ENCODE measurements around the gene GNG5.
A peak's percentile ranks its signal among the peaks of the same experiment; 100 is the strongest.
"Not testable (repeated sequence)": the region's sequence is repeated elsewhere in the genome, so short reads cannot be mapped to it uniquely, and the experiment has no call there.

Gene GNG5

DNA sequence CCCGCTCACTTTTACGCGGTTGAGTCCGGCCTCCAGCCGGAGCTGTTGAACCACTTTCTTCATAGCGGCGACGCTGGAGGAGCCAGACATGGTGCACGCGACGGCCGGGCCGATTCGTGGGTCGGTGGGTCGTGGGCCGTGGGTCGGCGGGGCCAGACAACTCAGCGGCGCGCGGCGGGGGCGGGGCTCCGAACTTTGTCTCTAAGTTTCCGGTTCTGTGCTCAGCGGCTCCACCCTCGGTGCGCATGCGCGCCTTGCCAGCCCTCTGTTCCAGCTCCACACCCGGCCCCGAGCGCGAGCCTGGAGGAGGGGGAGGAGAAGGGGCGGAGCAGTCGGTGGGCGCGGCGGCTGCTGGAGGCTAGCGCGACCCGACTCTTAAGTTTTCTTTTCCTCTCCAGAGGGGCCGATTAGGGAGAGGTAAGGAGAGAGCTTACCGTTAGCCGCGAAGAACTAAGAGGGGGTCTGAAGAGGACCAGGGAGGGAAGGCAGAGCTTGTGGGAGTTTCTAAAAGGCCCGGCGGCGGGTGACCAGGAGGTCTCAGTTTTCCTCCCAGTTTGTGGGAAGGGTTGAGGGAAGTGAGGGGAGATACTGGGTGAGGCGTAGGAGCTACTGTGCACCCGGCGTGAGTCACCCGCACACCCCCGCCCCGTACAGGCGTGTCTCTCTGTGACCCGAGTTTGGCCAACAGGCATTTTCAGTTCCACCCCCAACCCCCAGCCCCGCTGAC is at the start of gene GNG5, which contains the start of gene SPATA1:
Gene GNG5 (minus strand): TSS at position 580 of the 727 bp plus-strand sequence. CDS start 490 bp downstream, at position 90.
Gene SPATA1 (plus strand): TSS at position 385 of the 727 bp plus-strand sequence. CDS start 9,974 bp downstream, outside the sequence.
- peak; percentile 95 for DNase-seq

DNA sequence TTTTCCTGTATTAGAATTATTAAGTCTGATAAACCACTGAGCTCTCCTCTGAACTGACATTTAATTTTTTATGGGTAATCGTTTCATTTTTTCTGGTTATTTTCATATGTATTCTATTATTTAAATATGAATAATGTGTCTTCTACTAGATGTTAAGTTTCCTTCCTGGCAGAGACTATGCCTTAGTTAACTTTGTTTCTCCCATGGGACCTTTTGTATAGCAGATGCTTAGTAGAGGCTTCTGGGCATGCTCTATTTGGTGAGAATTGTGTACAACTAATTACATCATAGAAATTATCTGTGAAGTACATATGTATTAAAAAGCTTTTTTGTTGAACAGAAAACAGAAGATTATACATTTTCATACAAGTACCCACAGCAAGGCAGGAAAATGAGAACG is 44.4 kb upstream of the GNG5 start:
- no peak for DNase-seq

DNA sequence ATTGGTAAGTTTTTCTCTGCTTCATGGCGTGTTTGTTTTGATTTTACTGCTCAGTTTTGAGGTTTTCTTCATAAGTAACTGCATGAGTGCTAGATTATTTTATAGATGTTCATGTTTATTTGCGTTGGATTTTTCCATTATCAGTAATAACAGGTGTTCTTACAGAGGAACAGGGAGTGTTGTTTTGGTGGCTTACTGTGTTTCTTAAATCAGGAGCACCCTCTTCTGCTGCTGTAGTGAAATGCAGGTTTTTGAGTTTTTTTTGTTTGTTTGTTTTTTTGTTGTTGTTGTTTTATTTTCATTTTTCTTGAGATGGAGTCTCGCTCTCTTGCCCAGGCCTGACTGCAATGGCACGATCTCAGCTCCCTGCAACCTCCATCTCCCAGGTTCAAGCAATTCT is 35.3 kb upstream of the GNG5 start:
- no peak for DNase-seq

DNA sequence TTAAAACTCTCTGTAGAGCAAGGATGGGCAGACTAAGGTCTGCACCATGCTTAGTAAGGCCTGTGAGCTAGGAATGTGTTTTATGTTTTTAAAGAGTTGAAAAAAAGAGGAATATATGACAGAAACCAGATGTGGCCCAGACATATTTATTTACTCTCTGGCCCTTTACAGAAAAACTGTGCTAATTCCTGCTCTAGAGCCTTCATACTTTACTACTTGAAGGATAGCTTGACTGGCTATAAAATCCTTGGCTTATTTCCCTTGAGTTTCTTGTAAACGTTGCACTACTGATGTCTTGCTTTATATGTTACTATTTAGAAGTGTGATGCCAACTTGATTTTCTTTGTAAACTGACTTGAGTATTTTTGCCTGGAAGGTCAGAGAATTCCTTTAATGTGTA is 34.4 kb upstream of the GNG5 start:
- DNase-seq: no peak

DNA sequence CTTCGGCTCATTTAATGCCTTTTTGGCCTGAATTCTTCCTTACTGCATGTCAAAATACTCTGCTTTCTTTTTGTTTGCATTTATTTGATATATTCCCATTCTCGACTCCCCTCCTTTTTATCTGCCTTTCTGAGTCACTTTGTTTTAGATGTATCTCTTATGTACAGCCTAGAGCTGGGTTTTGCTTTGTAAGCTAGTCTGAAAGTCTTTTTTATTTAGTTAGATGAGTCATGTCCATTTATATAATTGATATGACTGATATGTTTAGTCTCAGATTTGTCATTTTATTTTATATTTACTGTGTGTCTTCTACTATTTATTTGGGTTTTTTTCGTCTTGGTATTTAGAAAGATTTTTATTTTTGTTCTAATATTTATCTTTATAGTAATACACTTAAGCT is 33.6 kb upstream of the GNG5 start:
- DNase-seq: no peak

DNA sequence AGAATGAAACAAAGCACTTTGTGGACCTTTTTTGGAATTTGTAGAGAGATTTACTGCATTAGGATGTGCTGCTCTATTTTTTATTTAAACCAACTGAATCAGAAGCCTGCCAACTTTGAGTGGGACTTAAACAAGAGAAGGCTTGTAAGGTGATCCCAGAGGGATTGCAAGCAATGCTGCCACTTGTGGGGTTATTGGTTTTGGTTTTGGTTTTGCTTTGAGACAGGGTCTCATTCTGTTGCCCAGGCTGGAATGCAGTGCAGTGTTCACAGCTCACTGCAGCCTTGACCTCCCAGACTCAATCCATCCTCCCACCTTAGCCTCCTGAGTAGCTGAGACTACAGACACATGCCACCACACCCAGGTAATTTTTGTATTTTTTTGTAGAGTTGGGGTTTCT is 32.2 kb upstream of the GNG5 start:
- DNase-seq: no peak

DNA sequence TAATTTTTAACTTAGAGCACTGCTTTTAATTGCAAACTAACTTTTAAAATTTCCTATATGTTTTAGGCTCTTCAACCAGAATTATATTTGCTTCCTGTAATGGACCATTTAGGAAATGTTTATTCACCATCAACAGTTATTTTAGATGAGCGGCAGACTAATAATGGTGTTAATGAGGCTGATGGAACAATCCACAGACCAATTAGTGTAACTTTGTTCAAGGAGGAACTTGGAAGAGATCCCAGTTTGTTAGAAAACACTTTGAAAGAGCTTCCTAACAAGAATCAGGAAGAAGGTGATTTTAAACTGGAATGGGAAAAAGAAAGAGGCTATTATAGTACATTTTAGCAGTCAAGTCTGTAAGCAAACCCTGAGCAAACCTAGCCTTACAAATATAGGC is 19.4 kb upstream of the GNG5 start:
- DNase-seq: no peak

DNA sequence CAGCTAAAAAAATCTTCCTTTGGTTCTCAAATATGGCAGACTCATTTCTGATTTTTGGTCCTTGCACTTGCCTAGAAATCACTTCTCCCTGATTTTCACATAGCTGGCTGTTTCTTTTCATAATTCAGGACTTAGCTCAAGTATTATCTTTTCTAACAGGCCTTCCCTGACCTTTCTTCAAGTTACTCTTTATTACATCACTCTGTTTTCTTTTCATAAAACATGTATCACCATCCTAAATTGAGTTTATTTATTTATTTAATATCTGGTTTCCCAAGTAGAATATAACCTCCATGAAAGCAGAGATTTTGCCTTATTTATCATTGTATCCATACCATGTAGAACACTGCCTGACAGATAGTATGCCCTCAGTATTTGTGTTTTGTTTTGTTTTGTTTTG is 18.2 kb upstream of the GNG5 start:
- DNase-seq: no peak

DNA sequence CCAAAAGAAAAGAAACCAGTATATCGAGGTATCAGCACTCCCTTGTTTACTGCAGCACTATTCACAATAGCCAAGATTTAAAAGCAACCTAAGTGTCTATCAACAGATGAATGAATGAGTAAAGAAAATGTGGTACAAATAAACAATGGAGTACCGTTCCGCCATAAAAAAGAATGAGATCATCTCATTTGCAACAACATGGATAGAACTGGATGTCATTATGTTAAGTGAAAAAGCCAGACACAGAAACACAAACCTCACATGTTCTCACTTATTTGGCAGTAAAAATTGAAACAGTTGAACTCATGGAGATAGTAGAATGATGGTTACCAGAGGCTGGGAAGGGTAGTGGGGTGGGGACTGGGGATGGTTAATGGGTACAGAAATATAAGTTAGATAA is 4.3 kb upstream of the GNG5 start:
- no peak for DNase-seq

DNA sequence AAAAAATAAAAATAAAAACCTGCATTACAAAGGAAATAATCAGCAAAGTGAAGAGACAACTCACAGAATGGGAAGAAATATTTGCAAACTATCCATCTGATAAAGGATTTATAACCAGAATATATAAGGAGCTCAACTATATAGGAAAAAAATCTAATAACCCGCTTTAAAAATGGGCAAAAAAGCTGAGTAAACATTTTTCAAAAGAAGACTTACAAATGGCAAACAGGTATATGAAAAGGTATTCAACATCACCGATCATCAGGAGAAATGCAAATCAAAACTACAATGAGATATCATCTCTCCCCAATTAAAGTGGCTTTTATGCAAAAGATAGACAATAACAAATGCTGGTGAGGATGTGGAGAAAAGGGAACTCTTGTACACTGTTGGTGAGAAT is 3.8 kb upstream of the GNG5 start:
- no peak for DNase-seq

DNA sequence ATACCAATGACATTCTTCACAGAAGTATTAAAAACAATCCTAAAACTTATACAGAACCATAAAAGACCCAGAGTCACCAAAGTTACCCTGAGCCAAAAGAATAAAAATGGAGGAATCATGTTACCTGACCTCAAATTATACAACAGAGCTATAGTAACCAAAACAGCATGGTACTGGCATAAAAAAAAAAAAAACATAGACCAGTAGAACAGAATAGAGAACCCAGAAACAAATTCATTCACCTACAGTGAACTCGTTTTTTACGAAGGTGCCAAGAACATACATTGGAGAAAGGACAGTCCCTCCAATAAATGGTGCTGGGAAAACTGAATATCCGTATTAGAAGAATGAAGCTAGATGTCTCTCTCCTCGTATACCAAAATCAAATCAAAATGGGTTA is 2.6 kb upstream of the GNG5 start:
- no peak for DNase-seq

DNA sequence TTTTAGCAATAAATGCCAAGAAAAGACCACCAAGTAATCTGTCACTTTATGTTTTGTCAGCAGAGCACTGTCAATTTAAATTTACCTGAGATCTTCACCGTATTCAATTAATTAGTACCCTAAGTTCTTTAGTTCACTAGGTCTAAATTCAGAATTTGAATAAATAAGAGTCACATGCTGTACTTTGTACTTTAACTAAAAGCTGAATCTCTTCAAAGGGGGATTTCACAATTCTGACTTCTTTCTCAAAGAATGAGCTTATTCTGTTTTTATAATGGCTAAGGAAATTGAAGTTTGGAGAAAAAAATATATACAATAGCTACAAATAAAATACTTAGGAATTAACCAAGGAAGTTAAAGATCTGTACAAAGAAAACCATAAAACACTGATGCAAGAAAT is 2.1 kb upstream of the GNG5 start:
- no peak for DNase-seq

DNA sequence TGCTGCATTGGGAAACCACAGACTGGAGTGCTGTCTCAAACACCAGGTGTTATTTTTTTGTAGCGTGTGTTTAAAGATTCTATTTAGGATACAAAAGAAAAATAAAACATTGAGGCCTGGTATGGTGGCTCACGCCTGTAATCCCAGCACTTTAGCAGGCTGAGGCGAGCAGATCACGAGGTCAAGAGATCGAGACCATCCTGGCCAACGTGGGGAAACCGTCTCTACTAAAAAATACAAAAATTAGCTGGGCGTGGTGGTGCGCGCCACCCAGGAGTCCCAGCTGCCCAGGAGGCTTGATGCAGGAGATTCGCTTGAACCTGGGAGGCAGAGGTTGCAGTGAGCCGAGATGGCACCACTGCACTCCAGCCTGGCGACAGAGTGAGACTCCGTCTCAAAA is 1.5 kb upstream of the GNG5 start:
- DNase-seq: not testable (repeated sequence)

DNA sequence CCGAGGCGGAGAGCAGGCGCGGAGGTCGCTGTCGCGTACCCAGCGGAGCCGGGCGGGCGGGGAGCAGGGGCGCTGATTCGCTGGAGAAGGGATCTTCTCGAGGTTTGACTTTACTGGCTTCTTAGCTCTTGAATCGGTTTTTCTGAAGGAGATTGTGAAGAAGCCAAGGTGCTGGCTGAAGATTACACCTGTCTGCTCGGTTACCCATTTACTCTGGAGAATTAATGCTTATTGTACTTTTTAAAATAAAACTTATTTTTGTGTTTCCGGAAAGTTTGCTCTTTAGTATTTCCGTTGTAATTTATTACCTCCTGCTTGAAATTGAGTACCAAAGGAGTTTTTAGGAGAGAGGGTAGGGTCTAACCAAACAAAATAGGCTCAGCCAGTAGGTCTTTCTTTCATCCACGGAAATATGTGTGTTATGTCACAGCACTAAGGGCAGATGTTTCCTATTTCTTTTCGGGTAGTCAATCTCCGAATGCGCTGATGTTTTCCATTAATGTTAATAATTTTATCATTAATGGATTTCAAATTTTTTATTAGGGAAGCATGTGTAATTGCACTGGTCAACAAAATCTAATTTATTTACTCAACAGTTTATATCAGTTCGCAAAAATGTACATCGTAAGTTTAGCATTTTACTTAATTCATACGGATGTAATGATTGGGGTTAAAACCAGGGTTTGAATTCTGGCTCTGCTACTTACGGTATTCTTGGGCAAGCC is 510 bp upstream of the GNG5 start:
- DNase-seq: no peak

DNA sequence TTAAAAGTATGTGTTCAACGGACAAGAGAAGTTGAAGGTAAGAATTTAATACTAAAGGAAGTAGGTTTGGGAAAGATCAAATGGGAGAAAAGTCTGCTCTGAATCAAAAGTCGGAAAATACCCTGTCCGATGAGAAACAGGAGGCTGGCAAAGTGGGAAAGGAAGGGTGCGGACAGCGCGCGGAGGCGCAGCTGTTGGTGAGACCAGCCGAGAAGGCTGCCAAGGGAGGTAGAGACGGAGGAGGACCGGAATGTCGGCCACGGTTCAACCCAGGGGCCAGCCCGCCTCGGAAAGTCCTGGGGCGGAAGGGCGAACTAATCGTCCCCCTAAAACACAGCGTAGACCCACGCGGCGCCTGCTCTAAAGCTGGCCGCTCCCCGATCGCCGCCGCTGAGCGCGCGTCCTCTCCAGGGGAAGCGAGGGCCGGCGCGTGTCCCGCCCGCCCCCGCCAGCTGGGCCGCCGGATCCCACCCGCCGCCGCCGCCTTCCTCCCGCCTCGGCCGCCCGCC is 834 bp downstream of the GNG5 start:
- no peak for DNase-seq

DNA sequence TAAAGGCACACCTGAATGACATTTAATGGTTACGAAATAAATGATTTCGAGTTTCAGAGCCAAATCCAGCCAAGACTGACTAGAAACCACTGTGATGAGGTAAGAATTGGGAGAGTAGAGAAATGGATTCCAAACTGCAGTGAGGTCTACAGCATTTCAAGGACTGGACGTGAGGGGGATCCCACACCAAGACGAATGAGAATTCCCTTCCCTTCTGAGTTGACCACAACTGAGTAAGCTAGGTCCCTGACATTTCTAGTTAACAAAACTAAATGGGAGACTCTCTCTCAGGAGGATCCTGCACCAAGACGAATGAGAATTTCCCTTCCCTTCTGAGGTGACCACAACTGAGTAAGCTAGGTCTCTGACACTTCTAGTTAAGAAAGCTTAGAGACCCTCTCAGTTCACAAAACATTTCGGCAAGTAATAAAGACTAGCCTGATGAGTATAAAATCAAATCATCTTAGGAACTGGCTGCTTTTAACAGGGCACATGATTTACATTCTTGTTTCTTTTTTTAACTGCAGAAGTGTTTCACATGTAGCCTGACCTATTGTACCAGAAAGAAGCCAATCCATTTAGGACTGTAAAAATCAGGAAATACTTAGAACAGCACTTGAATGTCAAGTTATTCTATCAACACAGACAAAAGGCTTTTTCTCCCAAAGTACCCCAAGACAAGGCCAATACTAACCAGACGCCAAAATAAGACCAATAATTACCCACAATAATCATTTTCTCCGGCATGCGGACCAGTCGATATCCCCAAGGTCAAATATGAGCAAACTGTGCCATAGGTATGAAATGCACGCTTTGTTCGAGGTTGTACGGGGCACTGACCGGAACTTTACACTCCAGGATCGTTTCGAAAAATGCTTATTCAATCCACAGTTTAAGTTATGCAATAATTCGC is 1.5 kb downstream of the GNG5 start:
- DNase-seq: no peak

DNA sequence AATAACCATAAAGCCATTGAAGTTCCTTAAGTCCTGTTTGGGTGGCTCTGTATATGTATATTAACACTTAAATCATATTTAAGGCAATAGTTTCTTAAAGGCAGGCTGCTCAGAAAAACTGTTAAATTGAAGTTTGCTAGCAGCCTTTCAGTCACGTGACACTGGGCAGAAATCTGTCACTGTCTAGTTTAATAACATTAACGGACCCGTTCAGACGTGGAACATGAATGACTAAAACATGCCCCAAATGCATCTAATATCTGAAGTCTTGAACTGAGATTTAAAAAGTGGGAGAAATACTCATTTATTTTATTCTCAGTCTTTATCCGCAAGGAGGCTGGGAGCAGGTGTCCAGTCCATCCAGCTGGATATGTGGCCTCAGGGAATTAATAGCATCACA is 3.5 kb downstream of the GNG5 start:
- no peak for DNase-seq

DNA sequence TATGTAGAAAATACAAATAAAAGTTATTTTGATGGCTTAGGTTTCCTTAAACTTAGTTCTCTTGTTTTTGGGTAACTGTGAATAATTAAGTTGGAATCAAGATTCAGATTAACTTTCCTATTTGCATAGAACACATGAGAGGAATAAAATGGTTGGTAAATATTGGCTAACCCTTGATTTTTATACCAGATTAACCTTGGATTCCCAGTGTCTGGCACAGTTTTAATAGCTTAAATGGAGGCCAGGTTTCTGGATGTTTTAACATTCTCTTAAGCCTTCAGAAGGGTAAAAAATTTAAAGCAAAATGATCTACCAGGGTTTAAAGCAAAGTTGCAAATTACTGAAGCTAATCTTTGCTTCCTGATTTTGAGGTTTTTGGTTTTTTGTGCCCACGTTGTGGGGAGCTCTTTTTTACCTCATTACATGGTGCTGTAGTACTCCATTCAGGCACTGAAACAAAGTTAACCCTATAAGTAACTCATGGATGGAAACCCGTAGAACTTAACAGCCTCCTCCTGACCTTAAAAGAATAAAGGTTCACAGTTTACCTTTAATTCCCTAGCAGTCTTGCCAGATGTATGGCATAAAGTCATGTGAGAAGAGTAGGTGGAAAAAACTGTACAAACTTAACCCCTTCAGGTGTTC is 8.6 kb downstream of the GNG5 start:
- DNase-seq: no peak

DNA sequence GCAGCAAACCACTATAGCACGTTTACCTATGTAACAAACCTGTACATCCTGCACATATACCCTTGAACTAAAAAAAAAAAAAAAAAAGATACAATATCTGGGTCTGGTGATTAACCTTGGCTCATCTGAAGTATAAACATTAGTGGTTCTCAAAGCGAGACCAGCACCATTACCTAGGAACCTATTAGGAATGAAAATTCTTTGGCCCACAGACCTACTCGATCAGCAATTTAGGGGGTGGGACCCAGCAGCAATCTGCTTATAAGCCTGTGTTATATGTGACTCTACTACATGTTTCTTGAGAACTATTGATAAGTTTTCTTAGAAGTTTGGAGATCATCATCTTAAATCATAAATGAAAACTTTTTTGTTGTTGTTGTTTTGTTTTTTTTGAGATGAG is 9.9 kb downstream of the GNG5 start:
- no peak for DNase-seq

DNA sequence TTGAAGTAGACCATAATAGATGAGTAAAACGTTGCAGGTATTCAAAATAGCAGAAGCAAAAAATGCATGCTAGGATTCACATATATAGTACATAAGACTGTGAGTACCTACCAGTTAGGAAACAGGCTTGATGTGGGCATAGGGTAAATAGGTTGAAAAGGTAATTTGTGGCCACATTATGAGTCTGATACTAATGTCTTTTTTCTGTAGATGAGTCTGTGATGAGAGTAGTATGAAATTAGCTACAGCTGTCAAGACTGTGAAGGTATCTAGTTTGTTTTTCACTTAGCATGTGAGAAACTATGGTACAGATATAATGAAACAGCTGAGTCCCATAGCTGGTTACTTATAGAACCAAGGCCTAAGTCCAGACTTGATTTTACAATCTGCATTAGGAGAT is 12.6 kb downstream of the GNG5 start:
- DNase-seq: no peak

DNA sequence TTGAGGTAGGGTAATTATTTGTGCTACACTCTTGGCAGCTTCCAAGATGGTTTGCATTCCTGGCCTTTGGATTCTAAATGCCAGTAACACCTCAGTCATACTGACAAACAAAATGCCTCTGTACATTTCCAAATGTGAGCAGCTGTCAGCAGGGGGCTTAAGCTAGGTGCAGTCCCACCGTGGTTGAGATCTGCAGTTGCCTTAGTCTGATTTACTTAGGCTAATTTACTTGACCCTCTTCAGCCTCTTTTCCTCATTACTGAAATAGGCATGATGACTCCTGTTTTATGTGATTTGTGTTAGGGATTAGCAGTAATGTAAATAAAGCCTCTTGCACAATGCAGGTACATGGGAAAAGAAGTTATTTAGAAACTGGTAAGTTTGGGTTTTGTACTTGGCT is 13.7 kb downstream of the GNG5 start:
- no peak for DNase-seq

DNA sequence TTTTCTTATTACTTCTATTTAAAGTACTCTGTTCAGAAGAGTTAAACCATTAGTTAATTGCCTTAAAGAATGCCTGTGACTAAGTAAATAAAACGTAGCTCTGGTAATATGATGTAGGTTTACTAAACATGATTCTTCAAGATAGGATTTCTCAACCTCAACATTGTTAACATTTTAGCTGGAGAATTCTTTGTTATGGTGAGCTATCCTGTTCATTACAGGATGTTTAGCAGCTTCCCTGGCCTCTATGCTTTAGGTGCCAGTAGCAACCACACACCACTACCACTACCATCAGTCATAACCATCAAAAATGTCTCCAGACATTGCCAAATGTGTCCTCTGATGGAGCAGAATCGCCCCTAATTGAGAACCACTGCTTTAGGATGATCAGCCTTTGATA is 16.6 kb downstream of the GNG5 start:
- no peak for DNase-seq

DNA sequence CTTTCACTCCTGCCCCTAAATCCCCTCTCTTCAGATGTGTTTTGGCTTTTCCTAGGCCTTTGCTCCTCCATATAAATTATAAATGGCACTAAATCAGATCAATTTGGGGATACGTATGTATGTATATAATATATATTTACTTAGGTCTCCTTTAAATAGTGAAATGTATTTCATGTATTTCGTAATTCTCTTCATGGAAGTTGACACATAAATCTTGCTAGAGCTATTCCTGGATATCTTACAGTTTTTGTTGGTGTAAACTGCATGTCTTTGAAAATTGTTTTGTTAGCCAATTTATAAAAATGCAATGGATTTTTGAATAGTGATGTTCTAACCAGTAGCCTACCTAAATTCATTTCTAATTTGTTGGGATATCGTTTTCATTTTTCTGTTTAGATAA is 18.3 kb downstream of the GNG5 start:
- no peak for DNase-seq
